22Rv1 (cell line): ENCODE results near the gene SFT2D1.

Source experiments
- H3K27ac ChIP-seq: fragments of 450-650 bp; 2 replicates; pipeline ENCODE4 v1.5.1; 2017
- ZFX ChIP-seq: fragments of 450-650 bp; IDR thresholded peaks from 2 replicates; pipeline ENCODE4 v1.6.1; 2017; ENCODE audit warnings: antibody characterized with exemption, borderline replicate concordance
- TF ChIP-seq, protein P1 (sequence below): fragments of 450-650 bp; IDR thresholded peaks from 2 replicates; pipeline ENCODE4 v1.5.1; 2017; ENCODE audit warnings: mild to moderate bottlenecking

The SFT2D1 gene

DNA sequence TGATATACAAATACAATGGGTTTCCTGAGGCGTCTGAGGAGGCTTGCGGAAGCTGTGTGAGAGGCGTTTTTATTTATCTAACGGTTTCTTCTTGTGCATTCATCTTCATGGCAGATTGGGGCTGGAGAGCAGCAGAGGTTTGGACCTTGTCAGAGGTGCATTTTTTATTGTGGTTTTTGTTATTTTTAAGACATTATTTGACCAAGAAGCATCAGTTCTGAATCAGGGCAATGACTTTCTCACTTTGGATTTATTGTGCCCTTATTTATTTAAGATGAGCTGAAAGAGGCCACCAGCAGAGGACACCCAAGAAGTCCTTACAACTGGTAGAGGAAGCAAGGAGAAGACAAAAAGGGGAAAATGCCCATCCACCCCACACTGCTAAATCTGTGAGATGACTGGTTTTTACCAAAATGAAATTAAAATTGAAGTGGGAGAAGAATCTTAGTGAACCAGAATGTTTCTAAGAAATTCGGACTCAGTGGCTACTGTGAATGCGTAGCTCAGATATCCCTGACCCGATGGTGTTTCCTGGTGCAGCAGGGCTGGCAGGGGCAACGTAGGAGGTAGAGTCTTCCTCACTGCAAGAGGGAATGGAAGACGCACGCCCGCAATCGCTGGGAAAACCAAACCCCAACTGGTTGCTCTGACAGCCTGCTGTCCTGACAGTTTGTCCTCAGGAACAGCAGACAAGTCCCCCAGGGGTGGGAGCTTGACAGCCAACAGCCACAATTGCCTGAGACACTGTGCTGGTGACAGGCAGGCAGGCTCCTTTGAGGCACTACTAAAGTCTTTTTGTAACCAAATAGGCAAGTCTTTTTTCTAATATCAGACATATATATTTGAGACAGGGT lies 48.4 kb downstream of the SFT2D1 start:
- TF ChIP-seq, protein P1, sequence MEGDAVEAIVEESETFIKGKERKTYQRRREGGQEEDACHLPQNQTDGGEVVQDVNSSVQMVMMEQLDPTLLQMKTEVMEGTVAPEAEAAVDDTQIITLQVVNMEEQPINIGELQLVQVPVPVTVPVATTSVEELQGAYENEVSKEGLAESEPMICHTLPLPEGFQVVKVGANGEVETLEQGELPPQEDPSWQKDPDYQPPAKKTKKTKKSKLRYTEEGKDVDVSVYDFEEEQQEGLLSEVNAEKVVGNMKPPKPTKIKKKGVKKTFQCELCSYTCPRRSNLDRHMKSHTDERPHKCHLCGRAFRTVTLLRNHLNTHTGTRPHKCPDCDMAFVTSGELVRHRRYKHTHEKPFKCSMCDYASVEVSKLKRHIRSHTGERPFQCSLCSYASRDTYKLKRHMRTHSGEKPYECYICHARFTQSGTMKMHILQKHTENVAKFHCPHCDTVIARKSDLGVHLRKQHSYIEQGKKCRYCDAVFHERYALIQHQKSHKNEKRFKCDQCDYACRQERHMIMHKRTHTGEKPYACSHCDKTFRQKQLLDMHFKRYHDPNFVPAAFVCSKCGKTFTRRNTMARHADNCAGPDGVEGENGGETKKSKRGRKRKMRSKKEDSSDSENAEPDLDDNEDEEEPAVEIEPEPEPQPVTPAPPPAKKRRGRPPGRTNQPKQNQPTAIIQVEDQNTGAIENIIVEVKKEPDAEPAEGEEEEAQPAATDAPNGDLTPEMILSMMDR, result no peak
- no peak for TF ChIP-seq ZFX
- no peak overlapping the region for H3K27ac ChIP-seq

DNA sequence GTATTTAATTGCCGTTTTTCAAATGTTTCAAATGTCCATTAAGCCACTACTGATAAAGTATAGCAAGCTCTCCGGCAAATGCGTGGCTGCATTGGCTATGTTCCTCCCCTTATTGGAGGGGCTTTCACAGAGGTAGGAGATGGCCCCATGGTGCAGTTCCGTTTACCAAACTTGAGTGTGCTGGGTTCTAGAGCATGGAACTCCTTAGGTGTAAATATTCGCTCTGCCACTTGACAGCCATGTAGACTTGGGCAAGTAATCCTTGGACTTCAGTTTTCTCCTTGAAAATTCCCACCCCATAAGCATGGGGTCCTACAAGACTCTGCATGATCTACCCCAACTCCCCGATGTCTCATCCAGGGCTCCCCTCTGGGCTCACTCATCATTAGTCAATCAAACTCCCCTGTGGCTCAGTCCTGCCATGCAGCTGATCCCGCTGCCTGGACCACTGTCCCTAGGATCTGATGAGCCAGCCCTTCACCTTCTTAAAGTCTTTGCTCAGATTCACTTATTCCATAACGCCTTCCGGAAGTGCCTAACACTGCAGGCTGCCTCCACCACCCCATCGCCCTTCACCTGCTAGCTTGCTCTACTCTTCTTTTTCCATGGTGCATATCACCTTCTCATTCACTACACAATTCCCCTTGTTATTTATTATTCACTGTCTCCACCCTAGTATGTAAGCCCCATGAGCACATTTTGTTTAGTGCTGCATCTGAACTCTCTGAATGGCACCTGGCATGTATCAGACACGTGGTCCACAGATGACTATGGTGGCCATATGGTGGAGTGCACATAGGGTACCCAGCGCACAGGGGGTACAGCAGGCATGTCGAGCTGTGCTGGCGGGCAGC lies 52.9 kb downstream of the SFT2D1 start:
- TF ChIP-seq ZFX, result no peak
- TF ChIP-seq, protein P1, result no peak
- H3K27ac ChIP-seq, result no peak overlapping the region

DNA sequence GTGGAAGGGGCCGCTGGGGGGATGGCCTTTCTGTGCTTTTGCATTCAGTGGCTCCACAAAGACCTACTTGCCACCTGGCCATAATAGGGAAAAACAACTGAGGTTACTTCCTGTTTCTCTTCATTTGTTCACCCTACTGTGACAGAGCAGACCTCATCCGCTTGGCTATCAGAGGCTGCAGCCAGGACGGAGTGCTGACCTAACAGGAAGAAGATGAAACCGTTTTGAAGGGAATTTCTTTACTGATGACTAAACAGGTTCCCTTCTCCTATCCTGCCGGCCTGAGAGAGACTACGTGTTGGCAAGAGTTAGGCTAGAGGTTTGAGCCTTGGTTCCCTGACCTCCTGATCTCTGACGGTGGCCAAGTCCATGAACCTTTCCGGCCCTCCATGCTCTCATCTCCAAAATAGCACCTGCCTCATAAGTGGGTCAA lies 55.5 kb downstream of the SFT2D1 start:
- no peak for TF ChIP-seq ZFX
- no peak overlapping the region for H3K27ac ChIP-seq

DNA sequence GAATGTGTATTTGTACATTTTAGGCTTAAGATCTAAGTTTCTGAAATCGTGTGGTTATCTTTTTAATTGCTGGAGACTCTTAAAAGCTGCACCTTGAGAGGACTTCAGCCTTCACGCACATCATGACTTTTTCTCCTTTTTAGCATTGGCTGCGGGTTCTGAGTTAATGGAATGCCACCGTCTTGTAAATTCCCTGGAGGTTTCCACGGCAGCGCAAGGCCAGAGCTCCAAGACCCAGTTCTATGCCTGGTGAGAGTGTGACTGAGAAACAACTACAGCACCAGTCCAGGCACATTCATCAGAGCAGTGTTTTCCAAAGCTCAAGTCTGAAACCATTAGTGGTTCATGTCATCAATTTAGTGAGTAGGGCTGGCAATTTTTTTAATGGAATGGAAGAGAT lies 57.1 kb downstream of the SFT2D1 start:
- H3K27ac ChIP-seq, result no peak overlapping the region
- TF ChIP-seq ZFX, result no peak
- TF ChIP-seq, protein P1, result no peak

DNA sequence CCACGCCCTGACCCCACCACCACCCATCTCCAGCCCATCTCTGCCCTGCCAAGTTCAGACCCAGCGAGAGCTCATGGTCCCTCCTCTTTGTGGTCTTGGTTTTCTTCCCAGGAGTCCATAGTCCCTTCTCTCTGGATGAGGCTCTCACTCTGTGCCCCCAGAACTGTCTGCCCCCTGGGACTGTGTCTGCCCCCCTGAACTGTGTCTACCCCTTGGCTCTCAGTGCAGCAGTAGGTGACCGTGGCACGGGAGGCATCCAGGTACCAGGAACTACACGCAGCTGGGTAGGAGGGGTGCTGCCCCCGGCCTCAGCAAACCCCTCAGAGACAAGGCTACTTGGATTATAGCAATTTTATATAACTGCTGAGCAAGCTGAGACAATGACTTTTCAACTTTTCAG lies 57.7 kb downstream of the SFT2D1 start:
- TF ChIP-seq, protein P1, result no peak
- no peak for TF ChIP-seq ZFX

DNA sequence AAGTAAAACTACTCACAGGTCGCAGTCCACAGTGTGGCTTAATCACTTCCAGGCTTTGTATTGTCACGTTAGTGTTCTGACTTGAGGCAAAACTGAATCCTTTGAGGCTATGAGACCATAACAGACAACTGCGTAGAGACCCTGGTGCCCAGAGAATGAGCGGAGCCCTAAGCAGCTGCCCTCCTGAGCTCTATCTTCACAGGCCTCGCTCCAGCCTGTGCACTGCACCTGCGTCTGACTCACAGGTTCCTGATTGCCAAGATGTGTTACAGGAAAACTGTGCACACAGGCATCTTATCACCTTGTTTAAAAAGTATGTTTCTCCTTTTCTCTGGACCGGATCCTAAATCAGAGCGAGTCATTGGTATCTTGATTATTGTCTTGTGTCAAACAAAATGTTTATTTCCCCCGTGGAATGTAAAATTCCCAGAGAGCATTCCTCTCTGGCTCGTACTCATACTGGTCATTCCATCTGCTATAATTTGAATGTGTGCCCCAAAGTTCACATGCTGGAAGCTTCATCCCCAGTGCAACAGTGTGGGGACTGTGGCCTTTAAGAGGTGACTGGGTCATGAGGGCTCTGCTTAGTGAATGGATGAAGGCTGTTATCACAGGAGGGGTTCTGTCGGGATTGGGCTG lies 59.8 kb downstream of the SFT2D1 start:
- H3K27ac ChIP-seq, result no peak overlapping the region
- TF ChIP-seq, protein P1, result no peak
- no peak for TF ChIP-seq ZFX

More for the DNA sequence above, 57.7 kb downstream of the SFT2D1 start:
- H3K27ac ChIP-seq, result no peak overlapping the region

DNA sequence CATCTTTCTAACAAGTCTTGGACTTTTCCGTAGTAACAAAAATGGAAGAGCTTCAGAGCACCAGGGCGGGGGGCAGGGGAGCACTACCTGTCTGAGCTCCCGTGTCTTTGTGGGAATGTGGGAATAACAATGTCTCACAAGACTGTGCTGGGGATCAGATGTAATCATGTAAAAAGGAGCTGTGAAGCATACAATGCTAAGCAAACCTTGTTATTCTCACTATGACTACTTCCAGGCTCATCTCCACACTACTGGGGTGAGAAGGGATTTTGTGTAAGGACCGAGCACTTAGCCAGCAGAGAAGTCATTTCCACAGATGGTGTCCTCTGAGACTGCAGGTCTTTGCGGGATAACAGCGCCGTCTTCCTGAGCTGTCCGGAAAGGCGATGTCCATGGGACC lies 61.2 kb downstream of the SFT2D1 start:
- no peak overlapping the region for H3K27ac ChIP-seq
- TF ChIP-seq, protein P1, result no peak
- TF ChIP-seq ZFX, result no peak
